ENCODE results near the gene ANTXR1. TPM values are rescaled to one million over a fixed set of nuclear protein-coding genes. Genes with fewer than 3 reads are reported as not detected.

Gene ANTXR1
- total RNA-seq, 3 donors from 2014 or later (not counting 1 experiment from before 2014, with no cell fraction given), result not detected

- no peak for DNase-seq
- no peak for TF ChIP-seq CTCF (IDR thresholded peaks at IDR 0.05)
- H3K4me3 Mint-ChIP-seq, result no peak overlapping the region
- peaks cover 11 to 19% of the 10 kb centered on the region in 2 donors for H3K27me3 Mint-ChIP-seq (ENCODE audit: low read depth in 2 of 2)
- Histone ChIP-seq H3K4me3 (ENCODE audit: low read length) (no peak overlapping the region), H3K27me3 (ENCODE audit: control insufficient read depth, insufficient read depth, low read length) (no peaks in the 10 kb centered on the region), H3K27ac (ENCODE audit: low read length) (no peak overlapping the region), H3K4me1 (ENCODE audit: control insufficient read depth, insufficient read depth, low read length) (no peaks in the 10 kb centered on the region), H3K9me3 (ENCODE audit: control insufficient read depth, insufficient read depth, low read length) (no peaks in the 10 kb centered on the region), H3K36me3 (ENCODE audit: control insufficient read depth, insufficient read depth, low read length) (no peaks in the 10 kb centered on the region)
- no peak overlapping the region for H3K27ac Mint-ChIP-seq
- H3K4me1 Mint-ChIP-seq, result no peaks in the 10 kb centered on the region
- intact Hi-C loops (cut with micrococcal nuclease), result no loop called here
- no peak for ATAC-seq
- WGBS (ENCODE audit: insufficient coverage), result 85% methylated on average over 7 of the region's 7 CpGs
- H3K36me3 Mint-ChIP-seq, result no peaks in the 10 kb centered on the region
- no peaks in the 10 kb centered on the region for H3K9me3 Mint-ChIP-seq
Observed at GRCh38 chr2:69145204-69145603, 132.2 kb downstream of the ANTXR1 start.

GRCh38 chr2:69147841-69148533 lies 135.0 kb downstream of the ANTXR1 start:
- no peaks in the 10 kb centered on the region for H3K9me3 ChIP-seq (ENCODE audit: control insufficient read depth, insufficient read depth, low read length)
- DNase-seq, result no peak
- H3K4me1 ChIP-seq (ENCODE audit: control insufficient read depth, insufficient read depth, low read length), result no peaks in the 10 kb centered on the region
- Mint-ChIP-seq H3K9me3 (no peaks in the 10 kb centered on the region), H3K27me3 (ENCODE audit: low read depth in 2 of 2) (peaks cover 8 to 9% of the 10 kb centered on the region in 2 donors), H3K4me3 (no peak overlapping the region), H3K4me1 (no peaks in the 10 kb centered on the region), H3K36me3 (no peaks in the 10 kb centered on the region), H3K27ac (no peak overlapping the region)
- intact Hi-C loops (cut with micrococcal nuclease), result no loop called here
- no peaks in the 10 kb centered on the region for H3K36me3 ChIP-seq (ENCODE audit: control insufficient read depth, insufficient read depth, low read length)
- TF ChIP-seq CTCF (IDR thresholded peaks at IDR 0.05), result no peak
- H3K4me3 ChIP-seq (ENCODE audit: low read length), result no peak overlapping the region
- WGBS (ENCODE audit: insufficient coverage), result 88% methylated on average over 13 of the region's 13 CpGs
- H3K27ac ChIP-seq (ENCODE audit: low read length), result no peak overlapping the region
- no peaks in the 10 kb centered on the region for H3K27me3 ChIP-seq (ENCODE audit: control insufficient read depth, insufficient read depth, low read length)
- ATAC-seq, result peak in 1 of 3 donors; percentile 18

- Histone ChIP-seq H3K27me3 (ENCODE audit: control insufficient read depth, insufficient read depth, low read length) (no peaks in the 10 kb centered on the region), H3K27ac (ENCODE audit: low read length) (no peak overlapping the region), H3K4me3 (ENCODE audit: low read length) (no peak overlapping the region), H3K36me3 (ENCODE audit: control insufficient read depth, insufficient read depth, low read length) (no peaks in the 10 kb centered on the region), H3K9me3 (ENCODE audit: control insufficient read depth, insufficient read depth, low read length) (no peaks in the 10 kb centered on the region), H3K4me1 (ENCODE audit: control insufficient read depth, insufficient read depth, low read length) (no peaks in the 10 kb centered on the region)
- Mint-ChIP-seq H3K4me1 (no peaks in the 10 kb centered on the region), H3K27ac (no peak overlapping the region), H3K27me3 (ENCODE audit: low read depth in 2 of 2) (peaks cover 0 to 3% of the 10 kb centered on the region in 2 donors), H3K4me3 (no peak overlapping the region), H3K36me3 (no peaks in the 10 kb centered on the region), H3K9me3 (no peaks in the 10 kb centered on the region)
- intact Hi-C loops (cut with micrococcal nuclease), result no loop called here
- DNase-seq (no peak), ATAC-seq (no peak)
- WGBS (ENCODE audit: insufficient coverage), result 85% methylated on average over 7 of the region's 7 CpGs
- no peak for TF ChIP-seq CTCF (IDR thresholded peaks at IDR 0.05)
Observed at GRCh38 chr2:69149631-69150215, 136.7 kb downstream of the ANTXR1 start.
